ENCODE results near the gene EXOSC6. TPM values are rescaled to one million over a fixed set of nuclear protein-coding genes. Genes with fewer than 3 reads are reported as not detected.

Gene EXOSC6
- total and polyA plus RNA-seq, 2 experiments from 2014 or later: 13.7 to 27.8 TPM

- H3K4me2 ChIP-seq: no peak overlapping the region
- H2AFZ ChIP-seq: no peak overlapping the region
- H3K4me3 Mint-ChIP-seq: no peak overlapping the region
- DNase-seq (ENCODE audit: low spot score) (no peak), ATAC-seq (no peak)
- no peak overlapping the region for H3K27ac ChIP-seq (ENCODE audit: low read depth)
- H3K4me1 Mint-ChIP-seq: no peaks in the 10 kb centered on the region
- H3K4me3 ChIP-seq: no peak overlapping the region
- peaks cover 11% of the 10 kb centered on the region for H3K27me3 Mint-ChIP-seq (ENCODE audit: insufficient read depth, low read depth, poor library complexity)
- H3K36me3 ChIP-seq (ENCODE audit: insufficient read depth): peaks cover 86% of the 10 kb centered on the region
- no peaks in the 10 kb centered on the region for H3K4me1 ChIP-seq (ENCODE audit: insufficient read depth)
- no peaks in the 10 kb centered on the region for H3K9me3 Mint-ChIP-seq
- peaks cover 54% of the 10 kb centered on the region for H3F3A ChIP-seq (replicated peaks; ENCODE audit: low read depth)
- peaks cover 77% of the 10 kb centered on the region for H3K79me2 ChIP-seq (replicated peaks; ENCODE audit: insufficient read depth)
- H3K27ac Mint-ChIP-seq: no peak overlapping the region
- no peaks in the 10 kb centered on the region for H3K27me3 ChIP-seq (ENCODE audit: insufficient read depth)
- no peaks in the 10 kb centered on the region for H3K9me2 ChIP-seq (ENCODE audit: insufficient read depth)
- TF ChIP-seq STAT1 (IDR thresholded peaks at IDR 0.05; ENCODE audit: unreplicated experiment): no peak
- no peak for TF ChIP-seq JUNB (IDR thresholded peaks at IDR 0.05; ENCODE audit: unreplicated experiment)
- TF ChIP-seq ZNF114 (CRISPR knock-in tag; IDR thresholded peaks at IDR 0.05): no peak
- TF ChIP-seq EZH2 (IDR thresholded peaks at IDR 0.05; ENCODE audit: low read depth, unreplicated experiment): no peak
- TF ChIP-seq CTCF (conservative IDR thresholded peaks at IDR 0.05; ENCODE audit: low read depth in 2 of 2): no peak
- no peak for TF ChIP-seq POLR2AphosphoS5 (IDR thresholded peaks at IDR 0.05; ENCODE audit: low read depth)
- no peak for TF ChIP-seq REST (IDR thresholded peaks at IDR 0.05; ENCODE audit: unreplicated experiment)
- no peak for TF ChIP-seq CREB1 (CRISPR knock-in tag; IDR thresholded peaks at IDR 0.05; ENCODE audit: low read depth)
- no peak for TF ChIP-seq ETS1 (IDR thresholded peaks at IDR 0.05)
- TF ChIP-seq NANOG (IDR thresholded peaks at IDR 0.05; ENCODE audit: borderline replicate concordance): no peak
- no peak for TF ChIP-seq ZNF331 (CRISPR knock-in tag; IDR thresholded peaks at IDR 0.05; ENCODE audit: low read depth)
- no peak for TF ChIP-seq EZH2phosphoT487 (IDR thresholded peaks at IDR 0.05; ENCODE audit: unreplicated experiment)
- TF ChIP-seq, protein P1, sequence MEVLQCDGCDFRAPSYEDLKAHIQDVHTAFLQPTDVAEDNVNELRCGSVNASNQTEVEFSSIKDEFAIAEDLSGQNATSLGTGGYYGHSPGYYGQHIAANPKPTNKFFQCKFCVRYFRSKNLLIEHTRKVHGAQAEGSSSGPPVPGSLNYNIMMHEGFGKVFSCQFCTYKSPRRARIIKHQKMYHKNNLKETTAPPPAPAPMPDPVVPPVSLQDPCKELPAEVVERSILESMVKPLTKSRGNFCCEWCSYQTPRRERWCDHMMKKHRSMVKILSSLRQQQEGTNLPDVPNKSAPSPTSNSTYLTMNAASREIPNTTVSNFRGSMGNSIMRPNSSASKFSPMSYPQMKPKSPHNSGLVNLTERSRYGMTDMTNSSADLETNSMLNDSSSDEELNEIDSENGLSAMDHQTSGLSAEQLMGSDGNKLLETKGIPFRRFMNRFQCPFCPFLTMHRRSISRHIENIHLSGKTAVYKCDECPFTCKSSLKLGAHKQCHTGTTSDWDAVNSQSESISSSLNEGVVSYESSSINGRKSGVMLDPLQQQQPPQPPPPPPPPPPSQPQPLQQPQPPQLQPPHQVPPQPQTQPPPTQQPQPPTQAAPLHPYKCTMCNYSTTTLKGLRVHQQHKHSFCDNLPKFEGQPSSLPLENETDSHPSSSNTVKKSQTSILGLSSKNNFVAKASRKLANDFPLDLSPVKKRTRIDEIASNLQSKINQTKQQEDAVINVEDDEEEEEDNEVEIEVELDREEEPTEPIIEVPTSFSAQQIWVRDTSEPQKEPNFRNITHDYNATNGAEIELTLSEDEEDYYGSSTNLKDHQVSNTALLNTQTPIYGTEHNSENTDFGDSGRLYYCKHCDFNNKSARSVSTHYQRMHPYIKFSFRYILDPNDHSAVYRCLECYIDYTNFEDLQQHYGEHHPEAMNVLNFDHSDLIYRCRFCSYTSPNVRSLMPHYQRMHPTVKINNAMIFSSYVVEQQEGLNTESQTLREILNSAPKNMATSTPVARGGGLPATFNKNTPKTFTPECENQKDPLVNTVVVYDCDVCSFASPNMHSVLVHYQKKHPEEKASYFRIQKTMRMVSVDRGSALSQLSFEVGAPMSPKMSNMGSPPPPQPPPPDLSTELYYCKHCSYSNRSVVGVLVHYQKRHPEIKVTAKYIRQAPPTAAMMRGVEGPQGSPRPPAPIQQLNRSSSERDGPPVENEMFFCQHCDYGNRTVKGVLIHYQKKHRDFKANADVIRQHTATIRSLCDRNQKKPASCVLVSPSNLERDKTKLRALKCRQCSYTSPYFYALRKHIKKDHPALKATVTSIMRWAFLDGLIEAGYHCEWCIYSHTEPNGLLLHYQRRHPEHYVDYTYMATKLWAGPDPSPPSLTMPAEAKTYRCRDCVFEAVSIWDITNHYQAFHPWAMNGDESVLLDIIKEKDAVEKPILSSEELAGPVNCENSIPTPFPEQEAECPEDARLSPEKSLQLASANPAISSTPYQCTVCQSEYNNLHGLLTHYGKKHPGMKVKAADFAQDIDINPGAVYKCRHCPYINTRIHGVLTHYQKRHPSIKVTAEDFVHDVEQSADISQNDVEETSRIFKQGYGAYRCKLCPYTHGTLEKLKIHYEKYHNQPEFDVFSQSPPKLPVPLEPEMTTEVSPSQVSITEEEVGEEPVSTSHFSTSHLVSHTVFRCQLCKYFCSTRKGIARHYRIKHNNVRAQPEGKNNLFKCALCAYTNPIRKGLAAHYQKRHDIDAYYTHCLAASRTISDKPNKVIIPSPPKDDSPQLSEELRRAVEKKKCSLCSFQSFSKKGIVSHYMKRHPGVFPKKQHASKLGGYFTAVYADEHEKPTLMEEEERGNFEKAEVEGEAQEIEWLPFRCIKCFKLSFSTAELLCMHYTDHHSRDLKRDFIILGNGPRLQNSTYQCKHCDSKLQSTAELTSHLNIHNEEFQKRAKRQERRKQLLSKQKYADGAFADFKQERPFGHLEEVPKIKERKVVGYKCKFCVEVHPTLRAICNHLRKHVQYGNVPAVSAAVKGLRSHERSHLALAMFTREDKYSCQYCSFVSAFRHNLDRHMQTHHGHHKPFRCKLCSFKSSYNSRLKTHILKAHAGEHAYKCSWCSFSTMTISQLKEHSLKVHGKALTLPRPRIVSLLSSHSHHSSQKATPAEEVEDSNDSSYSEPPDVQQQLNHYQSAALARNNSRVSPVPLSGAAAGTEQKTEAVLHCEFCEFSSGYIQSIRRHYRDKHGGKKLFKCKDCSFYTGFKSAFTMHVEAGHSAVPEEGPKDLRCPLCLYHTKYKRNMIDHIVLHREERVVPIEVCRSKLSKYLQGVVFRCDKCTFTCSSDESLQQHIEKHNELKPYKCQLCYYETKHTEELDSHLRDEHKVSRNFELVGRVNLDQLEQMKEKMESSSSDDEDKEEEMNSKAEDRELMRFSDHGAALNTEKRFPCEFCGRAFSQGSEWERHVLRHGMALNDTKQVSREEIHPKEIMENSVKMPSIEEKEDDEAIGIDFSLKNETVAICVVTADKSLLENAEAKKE (CRISPR knock-in tag; IDR thresholded peaks at IDR 0.05): no peak
- H4K20me1 ChIP-seq (replicated peaks; ENCODE audit: insufficient read depth): peaks cover 74% of the 10 kb centered on the region
- H3K36me3 Mint-ChIP-seq (ENCODE audit: low read depth): peaks cover 95% of the 10 kb centered on the region
These were observed 24.7 kb upstream of the EXOSC6 start for GRCh38 chr16:70276392-70276791.
